Hepatocyte (in vitro differentiated cells): Measurements from ENCODE around the gene PAEP.

ENCODE experiments used
- CTCF ChIP-seq: fragments of 200-600 bp; sonication (generic); IDR thresholded peaks from 2 replicates; pipeline ENCODE4 v1.5.1; 2016; ENCODE audit warnings: antibody characterized with exemption, mild to moderate bottlenecking; ENCODE audit not compliant: poor library complexity
- EZH2 ChIP-seq: fragments of 200-600 bp; sonication (generic); IDR thresholded peaks from 2 replicates; pipeline ENCODE4 v1.6.1; 2016; ENCODE audit warnings: antibody characterized with exemption, mild to moderate bottlenecking, borderline replicate concordance
- EZH2phosphoT487 ChIP-seq: fragments of 200-600 bp; sonication (generic); IDR thresholded peaks from one replicate; pipeline ENCODE4 v1.6.1; 2018; ENCODE audit warnings: antibody characterized with exemption, mild to moderate bottlenecking, low read depth, moderate library complexity; ENCODE audit not compliant: unreplicated experiment, severe bottlenecking

- no peak for TF ChIP-seq CTCF
- no peak for TF ChIP-seq EZH2
- TF ChIP-seq EZH2phosphoT487 = no peak
Observed at GRCh38 chr9:135524130-135524861, 37.3 kb upstream of the PAEP start.
